OCI-LY1 (cell line): Measurements from ENCODE around the gene ENTPD6.

ENCODE experiments used
- H2AFZ ChIP-seq: fragments of 200-600 bp; sonication (generic), shearing (Covaris generic); 2 replicates; pipeline ENCODE4 v1.6.0; 2014; ENCODE audit warnings: antibody characterized with exemption, mild to moderate bottlenecking, low read length
- H3F3A ChIP-seq: fragments of 200-600 bp; sonication (generic), shearing (Covaris generic); 2 replicates; pipeline ENCODE4 v1.6.0; 2014; ENCODE audit warnings: mild to moderate bottlenecking, antibody characterized with exemption, low read length, moderate library complexity; ENCODE audit not compliant: insufficient read depth
- H3K27ac ChIP-seq: fragments of 200-600 bp; sonication (generic); 2 replicates; pipeline ENCODE4 v1.5.1; 2014; ENCODE audit warnings: low read length, mixed run types, mild to moderate bottlenecking, low read depth; ENCODE audit not compliant: poor library complexity, severe bottlenecking
- H3K27me3 ChIP-seq: fragments of 200-600 bp; sonication (generic); 2 replicates; pipeline ENCODE4 v1.6.0; 2014; ENCODE audit warnings: antibody characterized with exemption, mild to moderate bottlenecking, low read length, moderate library complexity; ENCODE audit not compliant: insufficient read depth
- H3K36me3 ChIP-seq: fragments of 200-600 bp; sonication (generic); 2 replicates; pipeline ENCODE4 v1.6.1; 2014; ENCODE audit warnings: mild to moderate bottlenecking, antibody characterized with exemption, low read length, moderate library complexity, mixed read lengths; ENCODE audit not compliant: insufficient read depth
- H3K4me1 ChIP-seq: fragments of 200-600 bp; sonication (generic); 2 replicates; pipeline ENCODE4 v1.5.1; 2014; ENCODE audit warnings: mild to moderate bottlenecking, low read length, moderate library complexity; ENCODE audit not compliant: insufficient read depth, severe bottlenecking
- H3K4me2 ChIP-seq: fragments of 200-600 bp; sonication (generic), shearing (Covaris generic); 2 replicates; pipeline ENCODE4 v1.6.1; 2014; ENCODE audit warnings: low read length
- H3K4me3 ChIP-seq: fragments of 200-600 bp; sonication (generic); 2 replicates; pipeline ENCODE4 v1.5.1; 2014; ENCODE audit warnings: low read length, low read depth, mild to moderate bottlenecking, mixed read lengths; ENCODE audit not compliant: poor library complexity, severe bottlenecking
- H3K79me2 ChIP-seq: fragments of 200-600 bp; shearing (Covaris generic); 2 replicates; pipeline ENCODE4 v1.6.1; 2016; ENCODE audit warnings: mixed run types, low read length, mixed read lengths; ENCODE audit not compliant: insufficient read depth
- H3K9ac ChIP-seq: fragments of 200-600 bp; sonication (generic), shearing (Covaris generic); 2 replicates; pipeline ENCODE4 v1.6.1; 2014; ENCODE audit warnings: mild to moderate bottlenecking, low read length, mixed read lengths
- H3K9me2 ChIP-seq: fragments of 200-600 bp; sonication (generic), shearing (Covaris generic); 2 replicates; pipeline ENCODE4 v1.6.1; 2014; ENCODE audit warnings: low read depth, mild to moderate bottlenecking, low read length, mixed read lengths
- H3K9me3 ChIP-seq: fragments of 200-600 bp; shearing (Covaris generic); 2 replicates; pipeline ENCODE4 v1.6.1; 2014; ENCODE audit warnings: low read length, mixed read lengths
- H4K20me1 ChIP-seq: fragments of 200-600 bp; sonication (generic), shearing (Covaris generic); 2 replicates; pipeline ENCODE4 v1.6.0; 2016; ENCODE audit warnings: mild to moderate bottlenecking, low read length; ENCODE audit not compliant: insufficient read depth
- CTCF ChIP-seq: fragments of 200-600 bp; sonication (generic), shearing (Covaris generic); IDR thresholded peaks from 2 replicates; pipeline ENCODE4 v1.5.1; 2017; ENCODE audit warnings: mild to moderate bottlenecking, antibody characterized with exemption, low read length, moderate library complexity, mixed read lengths
- EZH2 ChIP-seq: fragments of 200-600 bp; sonication (generic), shearing (Covaris generic); IDR thresholded peaks from 2 replicates; pipeline ENCODE4 v1.8.0; 2017; ENCODE audit warnings: borderline replicate concordance, mixed run types, mild to moderate bottlenecking, antibody characterized with exemption, low read length, moderate library complexity, mixed read lengths

ENTPD6 gene

GRCh38 chr20:25269057-25269832 lies 73.7 kb downstream of the ENTPD6 start:
- Histone ChIP-seq H3K4me3 (no peak overlapping the region), H3K79me2 (no peaks in the 10 kb centered on the region), H3K9ac (no peak overlapping the region), H3K27ac (no peak overlapping the region), H3K27me3 (no peaks in the 10 kb centered on the region), H3K36me3 (peaks cover 46% of the 10 kb centered on the region), H3K4me2 (no peak overlapping the region), H3K4me1 (peaks cover 32% of the 10 kb centered on the region), H3K9me3 (no peaks in the 10 kb centered on the region), H2AFZ (no peak overlapping the region), H4K20me1 (no peaks in the 10 kb centered on the region), H3K9me2 (no peaks in the 10 kb centered on the region), H3F3A (no peaks in the 10 kb centered on the region)
- TF ChIP-seq CTCF (no peak), EZH2 (no peak)

GRCh38 chr20:25269833-25270170 lies 74.3 kb downstream of the ENTPD6 start:
- H3K4me3 ChIP-seq = no peak overlapping the region
- H3K27ac ChIP-seq = no peak overlapping the region
- no peak overlapping the region for H3K9ac ChIP-seq
- H3K4me1 ChIP-seq = peaks cover 32% of the 10 kb centered on the region
- H3K4me2 ChIP-seq = no peak overlapping the region
- H3F3A ChIP-seq = no peaks in the 10 kb centered on the region
- no peak overlapping the region for H2AFZ ChIP-seq
- no peaks in the 10 kb centered on the region for H3K79me2 ChIP-seq
- H3K9me2 ChIP-seq = no peaks in the 10 kb centered on the region
- no peaks in the 10 kb centered on the region for H3K27me3 ChIP-seq
- TF ChIP-seq EZH2 (no peak), CTCF (no peak)
- H3K9me3 ChIP-seq = no peaks in the 10 kb centered on the region
- H4K20me1 ChIP-seq = no peaks in the 10 kb centered on the region
- H3K36me3 ChIP-seq = peaks cover 51% of the 10 kb centered on the region

GRCh38 chr20:25270829-25271251 lies 75.3 kb downstream of the ENTPD6 start:
- no peak overlapping the region for H3K9ac ChIP-seq
- no peaks in the 10 kb centered on the region for H3F3A ChIP-seq
- H3K27ac ChIP-seq = no peak overlapping the region
- no peaks in the 10 kb centered on the region for H3K27me3 ChIP-seq
- no peaks in the 10 kb centered on the region for H3K9me3 ChIP-seq
- no peak overlapping the region for H3K4me3 ChIP-seq
- no peaks in the 10 kb centered on the region for H4K20me1 ChIP-seq
- H3K4me1 ChIP-seq = peaks cover 32% of the 10 kb centered on the region
- H3K4me2 ChIP-seq = no peak overlapping the region
- H3K9me2 ChIP-seq = no peaks in the 10 kb centered on the region
- H3K79me2 ChIP-seq = no peaks in the 10 kb centered on the region
- no peak overlapping the region for H2AFZ ChIP-seq
- TF ChIP-seq CTCF (no peak), EZH2 (no peak)
- H3K36me3 ChIP-seq = peaks cover 51% of the 10 kb centered on the region
